Measurements from ENCODE around the gene GTF3C4. TPM values are rescaled to one million over a fixed set of nuclear protein-coding genes. Genes with fewer than 3 reads are reported as not detected.

The GTF3C4 gene
- total RNA-seq, 1 donor from 2014 or later, result 7.2 TPM

DNA sequence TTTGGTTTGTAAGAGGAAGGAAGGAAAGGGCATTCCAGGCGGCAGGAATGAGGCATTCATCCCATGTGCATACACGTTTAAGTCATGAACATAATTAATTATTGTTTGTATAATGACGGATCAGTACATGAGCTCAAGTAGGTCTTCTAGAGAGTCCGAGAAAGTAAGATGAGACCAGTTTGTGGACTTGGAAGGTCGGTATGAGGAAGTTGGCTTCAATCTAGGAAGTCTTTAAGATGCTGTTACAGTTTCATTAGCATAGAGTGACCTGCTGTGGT lies 2.1 kb downstream of the GTF3C4 start:
- TF ChIP-seq CTCF (conservative IDR thresholded peaks at IDR 0.05; ENCODE audit: low read depth, low read length), result peak; percentile 15
- no peak for DNase-seq (ENCODE audit: low read depth)
- H3K4me3 ChIP-seq (ENCODE audit: low read depth, low read length), result no peak overlapping the region

DNA sequence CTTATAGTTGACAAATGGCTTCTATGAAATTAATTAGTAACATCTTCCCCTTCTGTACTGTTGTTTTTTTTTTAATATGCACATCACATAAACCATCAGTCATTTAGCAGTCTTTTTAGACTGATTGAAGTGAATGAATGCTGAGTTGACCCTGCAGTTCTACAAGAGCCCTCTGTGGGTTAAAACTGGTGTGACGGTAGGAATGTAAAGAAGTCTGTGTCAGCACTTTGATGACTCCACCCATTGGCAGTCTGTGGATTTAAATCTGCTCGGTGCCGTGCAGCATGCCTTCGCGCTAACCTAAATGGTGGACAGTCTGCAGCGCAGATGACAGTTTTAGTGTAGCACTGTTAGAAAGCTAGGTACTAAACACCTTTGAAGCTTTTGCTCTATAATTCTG lies 3.1 kb downstream of the GTF3C4 start:
- no peak for DNase-seq (ENCODE audit: low read depth)
- TF ChIP-seq CTCF (conservative IDR thresholded peaks at IDR 0.05; ENCODE audit: low read depth, low read length), result peak; percentile 24
- no peak overlapping the region for H3K4me3 ChIP-seq (ENCODE audit: low read depth, low read length)

GRCh38 chr9:132674485-132674884 lies 4.2 kb downstream of the GTF3C4 start:
- DNase-seq (ENCODE audit: low read depth), result no peak
- TF ChIP-seq CTCF (conservative IDR thresholded peaks at IDR 0.05; ENCODE audit: low read depth, low read length), result no peak
- H3K4me3 ChIP-seq (ENCODE audit: low read depth, low read length), result no peak overlapping the region

GRCh38 chr9:132677976-132678375 lies 7.7 kb downstream of the GTF3C4 start:
- no peak for DNase-seq (ENCODE audit: low read depth)
- TF ChIP-seq CTCF (conservative IDR thresholded peaks at IDR 0.05; ENCODE audit: low read depth, low read length), result no peak
- no peak overlapping the region for H3K4me3 ChIP-seq (ENCODE audit: low read depth, low read length)

GRCh38 chr9:132679946-132680625 lies 9.8 kb downstream of the GTF3C4 start:
- H3K4me3 ChIP-seq (ENCODE audit: low read depth, low read length), result no peak overlapping the region
- DNase-seq (ENCODE audit: low read depth), result no peak
- no peak for TF ChIP-seq CTCF (conservative IDR thresholded peaks at IDR 0.05; ENCODE audit: low read depth, low read length)

- DNase-seq (ENCODE audit: low read depth), result no peak
- TF ChIP-seq CTCF (conservative IDR thresholded peaks at IDR 0.05; ENCODE audit: low read depth, low read length), result no peak
- H3K4me3 ChIP-seq (ENCODE audit: low read depth, low read length), result no peak overlapping the region
Measured at GRCh38 chr9:132681561-132681960, 11.3 kb downstream of the GTF3C4 start.

DNA sequence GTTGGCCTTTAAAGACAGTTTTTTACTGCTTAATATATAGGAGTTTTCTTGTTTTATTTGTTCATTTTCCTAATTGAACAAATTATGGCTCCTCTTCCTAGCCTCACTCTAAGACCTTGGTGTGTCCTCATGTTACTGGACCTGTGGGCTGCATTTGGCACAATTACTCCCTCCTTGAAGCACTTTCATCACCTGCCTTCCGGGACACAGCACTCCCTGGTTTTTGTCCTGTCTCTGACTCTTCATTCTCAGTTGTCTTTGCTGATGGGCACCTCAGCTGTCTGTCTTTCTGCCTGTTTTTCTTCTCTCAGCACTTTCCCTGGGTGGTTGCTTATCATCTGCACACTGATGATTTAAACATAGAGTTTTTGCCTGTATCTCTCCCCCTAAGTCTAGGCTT lies 13.6 kb downstream of the GTF3C4 start:
- no peak for DNase-seq (ENCODE audit: low read depth)
- no peak for TF ChIP-seq CTCF (conservative IDR thresholded peaks at IDR 0.05; ENCODE audit: low read depth, low read length)

More for the DNA sequence above, 13.6 kb downstream of the GTF3C4 start:
- H3K4me3 ChIP-seq (ENCODE audit: low read depth, low read length), result no peak overlapping the region

Measured in epithelial cell of proximal tubule (primary cell).